SK-N-SH treated with all-trans-retinoic acid at 6 μM for 48 hours (cell line): ENCODE measurements around the gene SPATA6L.

Experiments
- ATAC-seq: fragments of 200-7000 bp; cut with Tn5 transposase; 3 replicates; pipeline ENCODE4 v1.9.1; 2020; ENCODE audit warnings: mild to moderate bottlenecking, moderate library complexity
- ARNTL ChIP-seq: fragments of 450-650 bp; formaldehyde crosslinking; IDR thresholded peaks from 2 replicates; pipeline ENCODE4 v1.5.0; 2020; ENCODE audit warnings: low read depth, mild to moderate bottlenecking, moderate library complexity, borderline replicate concordance
- BACH2 ChIP-seq: fragments of 250-450 bp; sonication (Bioruptor Pico); IDR thresholded peaks from 2 replicates; pipeline ENCODE4 v1.9.0; 2021; ENCODE audit warnings: mild to moderate bottlenecking, borderline replicate concordance
- CSDC2 ChIP-seq: fragments of 250-450 bp; sonication (Bioruptor Pico); IDR thresholded peaks from 2 replicates; pipeline ENCODE4 v1.5.0; 2020; ENCODE audit warnings: mild to moderate bottlenecking, moderate library complexity
- GLIS3 ChIP-seq: fragments of 250-450 bp; sonication (Bioruptor Pico); IDR thresholded peaks from 2 replicates; pipeline ENCODE4 v1.5.0; 2020; ENCODE audit warnings: mild to moderate bottlenecking, moderate library complexity
- ISL1 ChIP-seq: fragments of 250-450 bp; sonication (Bioruptor Pico); IDR thresholded peaks from 2 replicates; pipeline ENCODE4 v2.1.2; 2022; ENCODE audit warnings: mild to moderate bottlenecking, moderate library complexity
- OSR1 ChIP-seq: fragments of 250-450 bp; sonication (Bioruptor Pico); IDR thresholded peaks from 2 replicates; pipeline ENCODE4 v1.8.0; 2022; ENCODE audit warnings: moderate library complexity, mild to moderate bottlenecking, inconsistent platforms
- PATZ1 ChIP-seq: fragments of 250-450 bp; sonication (Bioruptor Pico); IDR thresholded peaks from 2 replicates; pipeline ENCODE4 v1.8.0; 2020; ENCODE audit warnings: mild to moderate bottlenecking, moderate library complexity, borderline replicate concordance
- RARB ChIP-seq: fragments of 250-450 bp; sonication (Bioruptor Pico); IDR thresholded peaks from 2 replicates; pipeline ENCODE4 v1.8.0; 2021; ENCODE audit warnings: mild to moderate bottlenecking, moderate library complexity
- SNAI2 ChIP-seq: fragments of 250-450 bp; sonication (Bioruptor Pico); IDR thresholded peaks from 2 replicates; pipeline ENCODE4 v1.5.0; 2020; ENCODE audit warnings: mild to moderate bottlenecking, moderate library complexity
- TCF4 ChIP-seq: fragments of 250-450 bp; sonication (Bioruptor Pico); IDR thresholded peaks from 2 replicates; pipeline ENCODE4 v1.8.0; 2021; ENCODE audit warnings: mild to moderate bottlenecking, moderate library complexity, borderline replicate concordance
- TOX ChIP-seq: fragments of 250-450 bp; sonication (Bioruptor Pico); IDR thresholded peaks from 2 replicates; pipeline ENCODE4 v1.8.0; 2021; ENCODE audit warnings: mild to moderate bottlenecking, moderate library complexity, borderline replicate concordance
- TSHZ2 ChIP-seq: fragments of 250-450 bp; sonication (Bioruptor Pico); IDR thresholded peaks from 2 replicates; pipeline ENCODE4 v1.5.0; 2020; ENCODE audit warnings: mild to moderate bottlenecking, moderate library complexity
- ZC3H10 ChIP-seq: fragments of 250-450 bp; sonication (Bioruptor Pico); IDR thresholded peaks from 2 replicates; pipeline ENCODE4 v1.5.1; 2021; ENCODE audit warnings: mild to moderate bottlenecking, moderate library complexity
- ZFP3 ChIP-seq: fragments of 250-450 bp; sonication (Bioruptor Pico); IDR thresholded peaks from 2 replicates; pipeline ENCODE4 v1.5.0; 2020; ENCODE audit warnings: mild to moderate bottlenecking, moderate library complexity
- ZNF565 ChIP-seq: fragments of 450-650 bp; formaldehyde crosslinking; conservative IDR thresholded peaks from 2 replicates; pipeline ENCODE4 v1.5.0; 2020; ENCODE audit warnings: low read depth, mild to moderate bottlenecking, moderate library complexity
- ZNF70 ChIP-seq: fragments of 450-650 bp; formaldehyde crosslinking; IDR thresholded peaks from 2 replicates; pipeline ENCODE4 v1.5.0; 2020; ENCODE audit warnings: mild to moderate bottlenecking, moderate library complexity
- ZNF8 ChIP-seq: fragments of 450-650 bp; formaldehyde crosslinking; IDR thresholded peaks from 2 replicates; pipeline ENCODE4 v1.5.0; 2020; ENCODE audit warnings: mild to moderate bottlenecking, moderate library complexity
- TF ChIP-seq, protein P1 (sequence below): fragments of 250-450 bp; sonication (Bioruptor Pico); IDR thresholded peaks from 2 replicates; pipeline ENCODE4 v1.5.1; 2021; ENCODE audit warnings: mild to moderate bottlenecking, moderate library complexity
- TF ChIP-seq, protein P2 (sequence below): fragments of 250-450 bp; sonication (Bioruptor Pico); IDR thresholded peaks from 2 replicates; pipeline ENCODE4 v1.5.1; 2020; ENCODE audit warnings: low read depth, mild to moderate bottlenecking, moderate library complexity
- TF ChIP-seq, protein P3 (sequence below): fragments of 250-450 bp; sonication (Bioruptor Pico); IDR thresholded peaks from 2 replicates; pipeline ENCODE4 v1.8.0; 2021; ENCODE audit warnings: low read depth, mild to moderate bottlenecking, moderate library complexity, borderline replicate concordance

SPATA6L gene

GRCh38 chr9:4594545-4594944, 71.7 kb downstream of the SPATA6L start (continued):
- no peak for TF ChIP-seq SNAI2 (CRISPR knock-in tag)
- TF ChIP-seq ZNF565 (CRISPR knock-in tag) = no peak
- no peak for TF ChIP-seq ARNTL (CRISPR knock-in tag)
- TF ChIP-seq, all 23 proteins: peak for 0

DNA sequence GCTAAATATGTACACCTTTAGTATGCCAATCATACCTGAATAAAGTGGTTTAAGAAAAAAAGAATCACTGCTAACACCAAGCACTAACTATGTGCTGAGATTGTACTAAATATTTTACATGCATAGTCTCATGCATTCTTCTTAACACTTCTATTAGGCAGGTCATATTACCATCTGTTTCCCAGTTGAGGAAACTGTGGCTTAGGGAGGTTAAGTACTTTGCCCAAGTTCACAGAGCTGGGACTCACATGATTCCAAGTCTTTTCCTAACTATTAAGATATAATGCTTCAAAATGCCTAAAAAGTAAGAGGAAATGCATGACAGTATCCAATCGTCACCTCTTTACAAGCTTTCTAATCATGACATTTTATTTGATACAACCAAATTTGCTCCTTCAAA, 73.4 kb downstream of the SPATA6L start:
- TF ChIP-seq, protein P1, sequence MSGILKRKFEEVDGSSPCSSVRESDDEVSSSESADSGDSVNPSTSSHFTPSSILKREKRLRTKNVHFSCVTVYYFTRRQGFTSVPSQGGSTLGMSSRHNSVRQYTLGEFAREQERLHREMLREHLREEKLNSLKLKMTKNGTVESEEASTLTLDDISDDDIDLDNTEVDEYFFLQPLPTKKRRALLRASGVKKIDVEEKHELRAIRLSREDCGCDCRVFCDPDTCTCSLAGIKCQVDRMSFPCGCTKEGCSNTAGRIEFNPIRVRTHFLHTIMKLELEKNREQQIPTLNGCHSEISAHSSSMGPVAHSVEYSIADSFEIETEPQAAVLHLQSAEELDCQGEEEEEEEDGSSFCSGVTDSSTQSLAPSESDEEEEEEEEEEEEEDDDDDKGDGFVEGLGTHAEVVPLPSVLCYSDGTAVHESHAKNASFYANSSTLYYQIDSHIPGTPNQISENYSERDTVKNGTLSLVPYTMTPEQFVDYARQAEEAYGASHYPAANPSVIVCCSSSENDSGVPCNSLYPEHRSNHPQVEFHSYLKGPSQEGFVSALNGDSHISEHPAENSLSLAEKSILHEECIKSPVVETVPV (CRISPR knock-in tag) = no peak
- TF ChIP-seq RARB (CRISPR knock-in tag) (no peak), TOX (CRISPR knock-in tag) (no peak), PATZ1 (CRISPR knock-in tag) (no peak), GLIS3 (no peak), ZNF70 (no peak), ZFP3 (no peak), TCF4 (no peak), ISL1 (CRISPR knock-in tag) (no peak), ZNF565 (CRISPR knock-in tag) (no peak), ARNTL (CRISPR knock-in tag) (no peak), CSDC2 (no peak), ZNF8 (no peak), BACH2 (CRISPR knock-in tag) (no peak)
- TF ChIP-seq, protein P2, sequence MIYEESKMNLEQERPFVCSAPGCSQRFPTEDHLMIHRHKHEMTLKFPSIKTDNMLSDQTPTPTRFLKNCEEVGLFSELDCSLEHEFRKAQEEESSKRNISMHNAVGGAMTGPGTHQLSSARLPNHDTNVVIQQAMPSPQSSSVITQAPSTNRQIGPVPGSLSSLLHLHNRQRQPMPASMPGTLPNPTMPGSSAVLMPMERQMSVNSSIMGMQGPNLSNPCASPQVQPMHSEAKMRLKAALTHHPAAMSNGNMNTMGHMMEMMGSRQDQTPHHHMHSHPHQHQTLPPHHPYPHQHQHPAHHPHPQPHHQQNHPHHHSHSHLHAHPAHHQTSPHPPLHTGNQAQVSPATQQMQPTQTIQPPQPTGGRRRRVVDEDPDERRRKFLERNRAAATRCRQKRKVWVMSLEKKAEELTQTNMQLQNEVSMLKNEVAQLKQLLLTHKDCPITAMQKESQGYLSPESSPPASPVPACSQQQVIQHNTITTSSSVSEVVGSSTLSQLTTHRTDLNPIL = no peak
- TF ChIP-seq, all 23 proteins: peak for 0
- ATAC-seq = no peak

DNA sequence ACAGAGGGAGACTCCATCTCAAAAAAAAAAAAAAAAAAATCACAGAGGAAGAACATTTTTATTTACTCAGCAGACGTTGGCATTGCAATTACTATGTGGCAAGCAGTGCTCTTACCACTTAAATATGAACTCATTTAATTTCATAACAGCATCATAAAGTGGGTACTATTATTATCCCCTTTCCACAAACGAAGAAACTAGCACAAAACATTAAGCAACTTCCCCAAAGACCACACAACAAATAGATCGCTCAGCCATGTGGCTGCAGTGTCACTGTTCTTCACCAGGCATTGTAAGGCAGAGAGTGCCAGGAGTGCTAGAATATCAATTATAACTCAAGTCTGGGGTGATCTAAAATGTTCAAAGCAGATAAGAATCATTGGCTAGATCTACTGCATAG, 74.0 kb downstream of the SPATA6L start:
- no peak for TF ChIP-seq ISL1 (CRISPR knock-in tag)
- no peak for TF ChIP-seq SNAI2 (CRISPR knock-in tag)
- TF ChIP-seq ZNF8 = no peak
- TF ChIP-seq, protein P3, sequence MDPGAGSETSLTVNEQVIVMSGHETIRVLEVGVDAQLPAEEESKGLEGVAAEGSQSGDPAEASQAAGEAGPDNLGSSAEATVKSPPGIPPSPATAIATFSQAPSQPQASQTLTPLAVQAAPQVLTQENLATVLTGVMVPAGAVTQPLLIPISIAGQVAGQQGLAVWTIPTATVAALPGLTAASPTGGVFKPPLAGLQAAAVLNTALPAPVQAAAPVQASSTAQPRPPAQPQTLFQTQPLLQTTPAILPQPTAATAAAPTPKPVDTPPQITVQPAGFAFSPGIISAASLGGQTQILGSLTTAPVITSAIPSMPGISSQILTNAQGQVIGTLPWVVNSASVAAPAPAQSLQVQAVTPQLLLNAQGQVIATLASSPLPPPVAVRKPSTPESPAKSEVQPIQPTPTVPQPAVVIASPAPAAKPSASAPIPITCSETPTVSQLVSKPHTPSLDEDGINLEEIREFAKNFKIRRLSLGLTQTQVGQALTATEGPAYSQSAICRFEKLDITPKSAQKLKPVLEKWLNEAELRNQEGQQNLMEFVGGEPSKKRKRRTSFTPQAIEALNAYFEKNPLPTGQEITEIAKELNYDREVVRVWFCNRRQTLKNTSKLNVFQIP (CRISPR knock-in tag) = no peak

DNA sequence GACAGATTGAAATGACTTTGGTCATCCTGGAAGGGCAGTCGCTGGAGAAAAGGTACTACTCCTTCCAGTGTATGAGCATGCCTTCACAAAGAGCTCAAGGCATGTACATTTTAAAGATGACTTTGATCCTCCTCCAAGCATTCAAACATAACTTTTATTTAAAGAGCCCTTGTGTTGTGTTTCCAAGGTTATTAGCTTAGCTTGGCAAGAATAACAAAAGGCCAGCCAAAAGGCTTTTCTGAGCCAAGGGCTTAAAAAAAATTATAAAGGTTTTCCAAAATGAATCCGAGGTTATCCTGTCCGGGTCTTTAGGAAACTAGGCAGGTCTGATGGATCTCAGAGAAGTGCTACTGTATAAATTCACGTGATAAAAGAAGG, 75.2 kb downstream of the SPATA6L start:
- ATAC-seq = no peak
- TF ChIP-seq ZC3H10 (CRISPR knock-in tag) = no peak
- TF ChIP-seq, protein P3 (CRISPR knock-in tag) = no peak

More for the DNA sequence above, 74.0 kb downstream of the SPATA6L start:
- no peak for ATAC-seq

DNA sequence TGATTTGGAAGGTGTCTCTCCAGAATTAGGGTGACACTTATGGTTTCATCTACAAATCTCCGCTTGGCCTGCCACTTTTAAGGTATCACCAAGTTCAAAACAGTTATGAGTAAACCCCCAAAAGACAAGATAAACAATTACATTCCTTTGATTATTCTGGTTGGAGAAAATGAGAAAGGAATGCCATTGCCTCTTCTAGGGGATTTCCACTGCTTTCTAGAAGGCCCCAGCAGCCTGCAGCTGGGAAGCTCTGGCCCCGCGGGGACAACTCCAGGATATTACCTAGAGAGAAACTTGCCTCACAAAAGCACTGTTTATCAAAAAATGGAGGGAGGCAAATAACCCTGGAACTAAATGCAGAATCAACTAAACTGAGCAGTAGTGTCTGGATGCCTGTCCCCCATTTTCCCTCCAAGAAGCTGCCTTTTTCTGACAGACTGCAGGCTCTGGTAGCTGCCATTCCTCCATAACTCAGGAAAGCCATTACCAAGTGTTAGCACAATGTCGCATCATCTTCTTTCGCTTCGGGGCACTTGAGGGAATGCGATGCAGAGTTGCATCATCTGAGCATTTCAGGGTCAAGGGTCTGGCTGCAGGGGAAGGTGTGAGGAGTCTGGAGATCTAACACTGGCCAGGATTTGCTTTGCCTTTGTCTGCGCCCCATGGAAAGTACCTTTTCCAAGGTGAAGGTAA, 75.7 kb downstream of the SPATA6L start:
- no peak for ATAC-seq
- TF ChIP-seq OSR1 (CRISPR knock-in tag) = no peak
- TF ChIP-seq CSDC2 = no peak
- TF ChIP-seq TSHZ2 = no peak
- no peak for TF ChIP-seq PATZ1 (CRISPR knock-in tag)
- no peak for TF ChIP-seq TCF4
